GM19035 (cell line): ENCODE measurements around the gene SIK3.
"Not testable (repeated sequence)": the region's sequence is repeated elsewhere in the genome, so short reads cannot be mapped to it uniquely, and the experiment has no call there.

Experiments
- ATAC-seq: cut with Tn5 transposase; IDR thresholded peaks from one replicate; pipeline ENCODE4 v1.9.1; 2021; ENCODE audit not compliant: unreplicated experiment

The SIK3 gene

DNA sequence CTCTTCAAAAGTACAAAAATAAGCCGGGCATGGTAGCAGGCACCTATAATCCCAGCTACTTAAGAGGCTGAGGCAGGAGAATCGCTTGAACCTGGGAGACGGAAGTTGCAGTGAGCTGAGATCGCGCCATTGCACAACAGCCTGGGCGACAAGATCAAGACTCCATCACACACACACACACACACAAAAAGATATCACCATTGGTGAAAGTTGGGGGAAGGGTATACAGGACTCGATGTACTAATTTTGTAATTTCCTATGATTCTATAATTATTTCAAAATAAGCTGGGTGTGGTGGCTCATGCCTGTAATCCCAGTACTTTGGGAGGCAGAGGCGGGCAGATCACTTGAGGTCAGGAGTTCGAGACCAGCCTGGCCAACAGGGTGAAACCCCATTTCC, 48.1 kb downstream of the SIK3 start:
- ATAC-seq = not testable (repeated sequence)

DNA sequence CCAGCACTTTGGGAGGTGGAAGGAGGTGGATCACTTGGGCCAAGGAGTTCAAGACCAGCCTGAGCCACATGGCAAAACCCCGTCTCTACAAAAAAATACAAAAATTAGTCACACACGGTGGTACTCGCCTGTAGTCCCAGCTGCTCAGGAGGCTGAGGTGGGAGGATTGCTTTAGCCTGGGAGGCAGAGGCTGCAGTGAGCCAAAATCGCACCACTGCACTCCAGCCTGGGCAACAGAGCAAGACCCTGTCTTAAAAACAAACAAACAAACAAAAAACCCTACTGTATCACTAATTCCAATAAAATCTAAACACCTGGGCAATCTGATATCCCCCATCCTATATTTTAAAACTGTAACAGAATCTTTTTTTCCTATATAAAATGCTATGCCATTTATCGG, 51.6 kb downstream of the SIK3 start:
- ATAC-seq = not testable (repeated sequence)

DNA sequence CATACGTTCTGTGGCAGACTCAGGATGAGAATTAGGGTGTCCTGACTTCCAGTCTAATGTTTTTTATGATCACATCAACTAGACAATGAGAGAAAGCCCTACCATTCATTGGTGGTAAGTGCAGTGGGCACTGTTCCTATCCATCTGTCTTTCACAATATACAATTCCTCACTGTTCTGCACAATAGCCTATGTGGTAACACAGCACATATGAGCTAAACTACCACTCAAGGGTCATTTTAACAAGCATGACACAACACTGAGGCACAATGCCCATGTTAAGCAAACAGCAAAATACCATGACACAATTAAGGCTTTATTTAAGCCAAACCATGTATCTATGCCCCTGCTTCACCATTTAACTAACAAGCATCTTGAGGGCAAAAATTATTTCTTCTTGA, 52.3 kb downstream of the SIK3 start:
- ATAC-seq = no peak

DNA sequence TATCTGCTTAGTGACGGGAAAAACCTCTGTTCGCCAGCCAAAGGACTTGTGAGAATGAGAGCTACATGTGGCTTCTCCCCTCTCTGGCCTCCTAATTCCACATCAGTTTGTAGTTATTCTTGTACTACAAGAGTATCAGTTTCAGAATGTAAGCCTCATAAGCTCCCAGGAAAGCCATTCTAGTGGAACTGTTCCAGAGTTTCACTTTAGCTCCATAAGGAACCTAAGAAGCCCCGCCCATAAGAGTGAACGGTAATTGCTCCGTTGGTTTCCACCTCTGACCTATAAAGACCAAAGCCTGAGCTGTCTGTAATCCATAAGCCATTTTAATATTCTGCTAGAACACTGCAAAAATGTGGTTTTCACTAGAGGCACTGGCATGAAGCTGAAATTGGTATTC, 53.0 kb downstream of the SIK3 start:
- no peak for ATAC-seq

DNA sequence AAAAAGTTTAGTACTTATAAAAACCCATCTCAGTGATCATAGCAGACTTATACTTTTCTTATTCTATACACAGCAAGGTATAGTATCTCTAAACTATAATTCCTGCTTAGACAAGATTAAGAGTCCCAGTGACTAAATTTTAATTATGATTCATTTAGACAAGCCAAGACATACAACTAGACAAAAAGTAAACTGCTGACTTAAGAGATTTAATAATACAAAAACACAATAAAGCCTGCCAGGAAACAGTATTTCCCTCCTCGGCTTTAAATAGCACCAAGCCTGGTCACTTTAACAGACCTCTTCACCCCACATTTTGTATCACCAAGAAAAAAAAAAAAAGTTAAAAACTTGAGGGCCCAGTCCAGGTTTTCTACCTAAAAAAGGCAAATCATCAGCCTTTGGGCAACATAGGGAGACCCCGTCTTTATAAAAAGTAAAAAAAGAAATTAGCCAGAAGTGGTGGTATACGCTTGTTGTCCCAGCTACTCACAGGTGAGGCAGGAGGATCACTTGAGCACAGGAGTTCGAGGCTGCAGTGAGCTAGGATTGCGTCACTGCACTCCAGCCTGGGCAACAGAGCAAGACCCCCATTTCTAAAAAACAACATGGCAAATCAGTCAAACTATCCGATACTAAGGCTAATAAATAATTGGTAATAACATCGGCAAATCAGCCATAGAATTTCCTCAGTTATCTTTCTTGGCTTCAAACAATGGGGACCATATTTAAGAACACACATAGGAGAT, 53.8 kb downstream of the SIK3 start:
- ATAC-seq = no peak

DNA sequence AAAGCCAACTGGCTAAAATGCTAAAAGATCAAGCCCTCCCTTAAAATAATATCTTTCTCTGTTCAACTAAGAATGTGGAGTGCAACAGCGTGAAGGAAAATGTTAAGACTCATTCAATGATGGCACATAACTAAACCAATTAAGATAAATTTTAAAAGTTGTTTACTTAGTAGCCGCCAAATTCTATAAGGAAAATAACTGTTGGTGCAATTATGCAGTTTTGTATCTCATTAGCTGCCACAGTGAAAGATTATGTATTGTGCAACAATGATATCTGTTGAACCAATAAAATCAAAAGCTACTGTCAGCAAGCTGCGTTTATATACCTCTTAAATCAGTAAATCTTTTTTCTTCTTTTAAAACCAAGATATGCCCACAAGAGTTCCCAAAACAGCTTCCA, 55.5 kb downstream of the SIK3 start:
- no peak for ATAC-seq

DNA sequence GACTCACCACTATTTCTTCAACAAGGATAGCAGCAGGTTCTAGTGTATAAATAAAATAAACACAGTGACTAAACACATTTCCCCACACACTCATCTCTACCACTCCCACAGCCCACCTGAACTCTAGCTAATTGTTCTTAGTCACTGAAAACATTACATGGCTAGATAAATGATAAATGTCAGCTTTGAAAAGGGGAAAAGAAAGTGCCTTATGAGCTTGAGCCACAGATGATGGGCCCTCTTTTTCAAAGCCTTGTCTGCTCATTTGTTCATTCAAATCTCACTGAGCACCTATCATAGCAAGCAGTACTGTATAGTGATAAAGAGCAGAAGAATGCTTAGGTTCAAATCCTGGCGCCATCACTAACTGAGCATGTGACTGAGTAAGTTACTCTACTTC, 58.3 kb downstream of the SIK3 start:
- no peak for ATAC-seq

DNA sequence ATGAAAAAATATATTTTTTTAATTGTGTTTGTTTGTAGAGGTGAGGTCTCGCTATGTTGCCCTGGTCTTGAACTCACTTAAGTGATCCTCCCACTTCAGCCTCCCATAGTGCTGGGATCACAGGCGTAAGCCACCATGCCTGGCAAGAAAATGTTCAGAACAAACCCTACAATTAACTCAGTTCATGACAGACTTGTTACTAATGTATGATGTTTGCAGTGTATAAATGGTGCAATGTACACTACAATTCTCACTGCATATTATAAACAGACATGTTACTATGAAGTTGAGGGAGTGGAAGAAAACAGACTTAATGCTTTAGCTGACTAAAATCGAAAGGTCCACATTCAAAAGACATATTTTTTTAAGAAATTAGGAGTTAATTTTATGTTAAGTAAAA, 59.0 kb downstream of the SIK3 start:
- no peak for ATAC-seq

DNA sequence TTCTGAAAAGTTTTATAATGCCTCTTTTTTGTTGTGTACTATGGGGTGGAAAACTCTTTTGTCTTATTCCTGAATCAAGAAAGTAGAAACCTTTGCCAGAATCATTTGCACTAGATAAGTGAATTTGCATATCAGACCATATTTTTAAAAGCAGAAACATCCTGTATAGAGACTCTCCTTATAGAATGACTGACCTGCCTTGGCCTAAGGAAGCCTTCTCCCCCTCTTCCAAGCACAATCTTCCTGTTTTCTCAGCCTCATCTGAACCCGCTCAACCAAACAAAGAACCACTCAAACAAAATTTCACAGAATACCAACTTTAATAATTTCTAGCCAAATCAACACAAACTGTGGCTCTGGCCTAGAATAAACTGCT, 60.3 kb downstream of the SIK3 start:
- ATAC-seq = no peak

DNA sequence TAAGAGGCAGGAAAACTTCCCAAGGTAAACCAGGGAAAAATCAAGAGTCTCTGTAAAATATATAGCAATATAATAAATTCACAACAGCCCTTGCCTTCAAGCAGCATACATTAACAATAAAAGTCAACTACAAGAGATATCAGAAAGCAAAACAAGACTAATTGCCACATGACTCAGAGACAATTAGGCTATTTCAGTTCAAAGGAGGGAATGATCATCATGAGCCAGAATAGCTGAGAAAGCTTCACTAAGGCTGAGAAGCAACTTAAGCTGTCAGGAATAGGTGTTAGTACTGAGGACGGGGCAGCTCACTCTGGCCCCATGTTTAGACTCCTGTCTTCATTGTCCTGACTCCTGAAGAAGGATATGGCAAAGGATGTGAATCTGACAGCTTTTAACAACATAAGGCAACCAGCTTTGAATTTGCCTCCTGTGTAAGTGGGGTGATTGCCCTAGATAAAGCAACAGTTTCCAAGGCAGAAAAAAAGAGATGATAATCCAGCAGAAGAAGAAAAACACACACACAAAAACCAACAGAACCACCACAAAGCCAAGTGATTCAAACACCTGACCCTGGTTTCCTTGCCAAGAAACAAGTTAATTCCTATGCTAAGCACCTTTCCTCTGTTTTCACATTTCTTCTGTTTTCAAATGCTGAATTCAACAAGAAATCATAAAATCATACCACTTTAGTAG, 60.8 kb downstream of the SIK3 start:
- ATAC-seq = no peak

DNA sequence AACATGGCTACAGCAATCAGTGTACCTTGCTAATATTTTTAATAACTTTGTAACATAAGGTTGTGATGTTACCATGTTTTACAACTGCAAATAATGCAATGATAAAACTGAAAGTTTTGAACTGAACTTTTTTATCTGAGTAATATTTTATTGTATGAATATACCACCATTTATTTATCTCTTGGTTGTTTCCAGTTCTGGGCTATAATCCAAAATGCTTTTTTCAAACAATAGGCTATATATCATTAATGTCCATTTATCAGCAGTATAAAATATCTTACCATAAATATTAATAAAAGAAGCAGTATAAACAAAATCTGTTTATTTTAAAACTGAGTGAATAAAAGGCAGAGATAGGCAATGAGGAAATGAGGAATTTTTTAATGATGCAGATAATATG, 63.3 kb downstream of the SIK3 start:
- no peak for ATAC-seq

DNA sequence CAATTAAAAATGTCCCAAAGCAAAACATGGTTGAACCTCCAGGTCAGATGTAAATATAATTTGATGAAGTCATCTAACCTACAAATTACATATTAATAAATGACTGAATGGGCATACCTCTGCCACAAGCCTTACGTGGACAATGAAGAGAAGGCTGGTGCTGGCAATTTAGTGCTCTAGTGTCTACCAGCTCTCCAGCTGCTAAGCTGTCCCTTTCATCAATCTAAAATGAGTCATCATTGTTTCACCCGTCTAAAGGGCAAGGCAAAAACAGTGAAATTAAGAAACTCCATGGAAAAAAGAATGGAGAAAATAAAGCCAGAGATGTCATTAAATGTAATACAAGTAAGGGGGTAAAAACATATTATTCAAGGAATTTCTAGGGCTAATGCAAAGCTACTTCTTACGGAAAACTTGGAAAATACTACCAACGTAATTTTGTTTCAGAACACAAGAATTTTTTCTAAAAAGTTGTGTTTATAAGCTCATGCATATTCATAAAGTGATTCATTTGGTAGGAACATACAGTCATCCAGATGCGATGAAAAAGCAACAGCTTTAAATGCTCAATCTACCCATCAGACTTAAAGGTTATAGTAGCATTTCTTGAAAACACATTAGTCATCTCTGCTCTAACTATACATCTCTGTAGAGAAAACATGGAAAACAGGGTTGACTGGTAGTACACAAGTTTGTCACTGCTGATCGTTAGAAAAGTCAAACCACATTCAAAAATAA, 71.5 kb downstream of the SIK3 start:
- ATAC-seq = no peak

DNA sequence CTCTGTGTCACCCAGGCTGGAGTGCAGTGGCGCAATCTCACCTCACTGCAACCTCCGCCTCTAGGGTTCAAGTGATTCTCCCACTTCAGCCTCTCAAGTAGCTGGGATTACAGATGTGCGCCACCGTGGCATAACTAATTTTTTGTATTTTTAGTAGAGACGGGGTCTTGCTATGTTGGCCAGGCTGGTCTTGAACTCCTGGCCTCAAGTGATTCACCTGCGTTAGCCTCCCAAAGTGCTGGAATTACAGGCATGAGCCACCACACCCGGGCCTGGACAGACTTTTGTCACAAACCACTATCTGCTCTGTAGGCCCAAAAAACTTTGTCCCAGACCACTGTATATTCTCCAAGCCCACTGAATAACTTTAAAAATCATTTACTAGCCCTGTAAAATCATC, 74.5 kb downstream of the SIK3 start:
- ATAC-seq = not testable (repeated sequence)

DNA sequence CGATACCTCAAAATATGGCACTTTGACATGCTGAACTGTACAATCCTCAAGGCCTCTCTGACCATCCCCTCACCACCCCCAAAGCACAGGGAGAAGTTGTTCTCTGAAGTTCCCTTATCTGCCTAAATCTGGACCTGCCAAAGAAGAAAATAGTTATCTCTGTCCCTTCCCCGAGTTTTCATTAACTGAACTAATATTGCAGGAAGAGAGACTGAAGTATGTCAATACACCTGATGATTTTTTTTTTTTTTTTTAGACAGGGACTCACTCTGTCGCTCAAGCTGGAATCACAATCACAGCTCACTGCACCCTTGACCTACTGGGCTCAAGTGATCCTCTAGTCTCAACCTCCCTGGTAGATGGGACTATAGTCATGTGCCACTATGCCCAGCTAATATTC, 75.0 kb downstream of the SIK3 start:
- no peak for ATAC-seq

DNA sequence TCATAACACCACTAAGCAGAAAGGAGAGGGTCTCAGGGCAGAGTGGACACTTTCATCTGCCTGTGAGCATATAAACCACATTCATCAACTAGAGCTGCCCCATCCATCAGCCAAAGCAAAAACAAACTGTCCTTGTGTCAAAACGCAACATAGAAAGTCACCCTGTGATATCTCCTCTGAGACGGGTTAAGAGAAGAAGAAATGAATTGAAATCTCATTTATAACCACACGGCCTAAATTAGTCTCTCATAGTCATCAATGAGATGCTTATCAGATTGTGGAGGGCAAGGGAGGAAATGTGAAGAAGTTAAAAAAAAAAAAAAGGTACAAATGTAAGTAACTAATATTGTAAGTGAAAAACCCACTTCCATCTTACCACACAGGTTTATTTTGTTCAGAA, 75.7 kb downstream of the SIK3 start:
- no peak for ATAC-seq

DNA sequence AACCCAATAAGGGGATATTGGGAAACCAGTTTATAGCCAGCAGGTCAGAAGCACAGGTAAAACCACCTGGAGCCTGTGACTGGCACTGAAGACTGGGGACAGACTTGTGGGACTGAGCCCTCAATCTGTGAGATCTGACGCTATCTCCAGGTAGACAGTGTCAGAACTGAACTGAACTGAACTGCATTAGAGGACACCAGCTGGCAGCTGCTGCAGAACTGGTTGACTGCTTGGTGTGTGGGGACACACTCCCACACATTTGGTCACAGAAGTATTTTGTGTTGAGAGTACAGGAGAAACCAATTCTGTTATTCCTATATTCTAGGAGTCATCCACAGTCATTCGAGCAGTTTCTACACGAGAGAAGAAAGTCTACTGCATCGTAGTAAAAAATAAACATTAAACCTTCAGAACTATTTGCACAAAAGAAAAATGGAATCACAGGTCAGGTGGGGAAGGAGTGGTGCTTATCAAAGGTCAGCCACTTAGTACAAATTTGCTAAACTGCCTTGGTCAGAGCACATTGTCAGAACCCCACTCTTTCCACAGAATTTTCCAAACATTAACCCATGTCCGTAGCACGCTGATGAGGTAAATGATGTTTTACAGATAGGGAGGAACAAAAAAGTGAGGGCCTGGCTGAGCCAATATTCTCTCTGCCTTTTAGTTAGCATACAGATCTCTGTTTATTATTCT, 77.2 kb downstream of the SIK3 start:
- no peak for ATAC-seq

DNA sequence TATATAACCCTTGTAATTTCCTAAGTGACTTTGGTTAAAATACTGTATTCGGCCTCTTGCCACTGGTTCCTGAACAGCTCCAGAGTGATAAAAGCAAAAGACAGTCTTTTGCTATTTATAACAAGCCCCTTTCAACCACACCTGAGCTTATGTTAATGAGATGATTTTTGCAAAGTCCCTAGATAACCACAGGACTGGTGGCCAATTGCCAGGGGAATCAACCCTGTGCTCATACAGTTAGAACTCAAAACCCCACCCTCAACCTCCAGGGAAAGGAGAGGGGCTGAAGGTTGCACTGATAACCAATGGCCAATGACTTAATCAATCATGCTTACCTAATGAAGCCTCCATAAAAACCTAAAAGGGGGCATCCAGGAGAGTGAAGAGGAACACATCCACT, 77.9 kb downstream of the SIK3 start:
- ATAC-seq = peak; percentile 58

DNA sequence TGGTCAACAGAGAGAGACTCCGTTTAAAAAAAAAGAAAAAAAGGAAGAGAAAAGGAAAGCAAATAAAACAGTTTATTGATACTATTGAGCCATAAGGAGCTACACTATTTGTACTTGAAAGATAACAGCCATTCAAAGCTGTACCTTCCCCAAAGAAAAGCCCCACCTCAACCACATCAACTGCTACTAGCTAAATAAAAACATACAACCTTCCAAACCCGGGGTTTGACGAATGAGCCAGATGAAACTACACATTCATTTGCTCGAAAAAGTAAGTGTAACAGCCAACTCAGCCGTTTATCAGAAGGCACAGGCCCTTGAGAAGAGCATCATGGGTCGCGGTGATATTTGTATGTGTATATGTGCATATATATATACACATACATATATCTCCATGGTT, 78.4 kb downstream of the SIK3 start:
- ATAC-seq = peak; percentile 13

DNA sequence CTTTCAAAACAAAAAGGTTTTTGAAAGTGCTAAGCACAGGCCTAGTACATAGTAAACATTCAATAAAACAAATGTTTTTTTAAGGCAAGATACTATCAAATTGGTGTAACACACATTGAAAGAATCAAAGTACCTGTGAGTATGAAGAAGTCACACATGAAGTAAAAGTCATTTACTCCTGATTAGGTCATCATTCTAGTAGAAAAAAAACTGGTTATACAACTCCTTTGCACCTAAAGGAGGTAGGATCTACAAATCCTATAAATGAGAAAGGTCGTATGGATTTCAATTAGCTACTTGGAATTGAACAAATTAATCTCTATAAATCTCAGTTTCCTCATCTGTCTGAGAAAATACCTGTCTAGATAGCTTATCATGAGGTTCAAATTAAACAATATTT, 80.8 kb downstream of the SIK3 start:
- ATAC-seq = no peak

DNA sequence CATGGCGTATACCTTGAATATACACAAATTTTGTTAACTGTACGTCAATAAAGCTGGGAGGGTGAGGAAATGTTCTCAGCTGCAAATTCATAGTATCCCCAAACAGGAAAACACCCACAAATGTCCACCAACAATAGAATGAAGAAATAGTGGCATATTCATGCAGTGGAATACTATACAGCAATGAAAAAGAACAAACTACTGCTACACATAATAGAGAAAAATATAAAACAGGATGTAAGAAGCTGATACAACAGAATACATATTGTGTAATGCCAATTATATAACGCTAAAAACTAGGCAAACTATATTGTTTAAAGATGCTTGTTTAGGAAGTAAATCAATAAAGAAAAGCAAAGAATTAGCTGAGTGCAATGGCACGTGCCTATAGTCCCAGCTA, 81.5 kb downstream of the SIK3 start:
- no peak for ATAC-seq

DNA sequence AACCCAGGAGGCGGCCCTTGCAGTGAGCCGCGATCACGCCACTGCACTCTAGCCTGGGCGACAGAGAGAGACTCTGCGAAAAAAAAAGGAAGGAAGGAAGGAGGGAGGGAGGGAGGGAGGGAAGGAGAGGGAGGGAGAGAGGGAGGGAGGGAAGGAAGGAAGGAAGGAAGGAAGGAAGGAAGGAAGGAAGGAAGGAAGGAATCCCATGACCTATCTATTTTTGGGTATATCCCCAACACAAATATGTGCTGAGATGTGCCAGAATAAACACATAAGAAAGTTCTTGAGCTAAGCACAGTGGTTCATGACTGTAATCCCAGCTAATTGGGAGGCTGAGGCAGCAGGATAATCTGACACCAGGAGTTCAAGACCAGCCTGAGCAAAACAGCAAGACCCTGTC, 82.0 kb downstream of the SIK3 start:
- ATAC-seq = no peak

DNA sequence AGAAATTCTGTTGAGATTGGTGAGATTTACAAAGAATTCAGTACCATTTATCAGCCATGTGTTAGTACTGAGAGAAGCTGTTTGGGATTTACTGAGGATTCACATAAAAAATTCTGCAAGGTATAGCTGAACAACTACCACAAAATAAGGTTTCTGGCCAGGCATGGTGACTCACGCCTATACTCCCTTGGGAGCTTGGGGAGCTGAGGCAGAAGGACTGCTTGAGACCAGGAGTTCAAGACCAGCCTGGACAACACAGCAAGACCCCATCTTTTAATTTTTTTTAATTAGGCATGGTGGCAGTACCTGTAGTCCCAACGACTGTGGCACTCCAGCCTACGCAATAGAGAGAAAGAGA, 86.7 kb downstream of the SIK3 start:
- no peak for ATAC-seq
